ENCODE data around the gene TTC27. TPM values are rescaled to one million over a fixed set of nuclear protein-coding genes. Genes with fewer than 3 reads are reported as not detected.
"Not testable (repeated sequence)": the region's sequence is repeated elsewhere in the genome, so short reads cannot be mapped to it uniquely, and the experiment has no call there.

The TTC27 gene
- total RNA-seq, 4 donors from 2014 or later: 7.1 to 20.3 (median 10.4) TPM

- DNase-seq: no peak
- no peaks in the 10 kb centered on the region for H3K9me3 ChIP-seq
- 48 to 65% methylated on average over 3 to 7 of the region's 7 CpGs for WGBS, 2 donors (ENCODE audit: low coverage in 1 of 2)
- TF ChIP-seq CTCF (IDR thresholded peaks at IDR 0.05) (no peak), EP300 (IDR thresholded peaks at IDR 0.05; ENCODE audit: low read depth) (no peak)
- in situ Hi-C loops (cut with MboI; ENCODE audit: low pct_ligation_motif_present in 1 of 4, low pct_unique_long_range_greater_than_20kb in 1 of 4, low sequenced_read_pairs in 3 of 4): no loop called here
- no peak overlapping the region for H3K4me3 ChIP-seq
- H3K27me3 ChIP-seq: no peaks in the 10 kb centered on the region
- no peaks in the 10 kb centered on the region for H3K36me3 ChIP-seq
- intact Hi-C loops (cut with DNase I; ENCODE audit: low total_unique reads): no loop called here
- no peaks in the 10 kb centered on the region for H3K4me1 ChIP-seq
- no peak overlapping the region for H3K27ac ChIP-seq
Measured at GRCh38 chr2:32864334-32865111, 236.7 kb downstream of the TTC27 start.

- TF ChIP-seq CTCF (IDR thresholded peaks at IDR 0.05) (no peak), POLR2A (IDR thresholded peaks at IDR 0.05) (no peak), POLR2AphosphoS5 (IDR thresholded peaks at IDR 0.05) (no peak), EP300 (IDR thresholded peaks at IDR 0.05; ENCODE audit: low read depth) (no peak)
- in situ Hi-C loops (cut with MboI; ENCODE audit: low pct_ligation_motif_present in 1 of 4, low pct_unique_long_range_greater_than_20kb in 1 of 4, low sequenced_read_pairs in 3 of 4): no loop called here
- Histone ChIP-seq H3K36me3 (no peaks in the 10 kb centered on the region), H3K27me3 (no peaks in the 10 kb centered on the region), H3K27ac (no peak overlapping the region), H3K4me3 (no peak overlapping the region), H3K4me1 (no peaks in the 10 kb centered on the region), H3K9me3 (no peaks in the 10 kb centered on the region)
- DNase-seq: no peak
- intact Hi-C loops (cut with DNase I; ENCODE audit: low total_unique reads): no loop called here
- WGBS, 2 donors (ENCODE audit: low coverage in 1 of 2): 57 to 76% methylated on average over 1 to 3 of the region's 3 CpGs
Measured at GRCh38 chr2:32865399-32866068, 237.7 kb downstream of the TTC27 start.

GRCh38 chr2:32866462-32866861, 238.6 kb downstream of the TTC27 start:
- WGBS, 2 donors (ENCODE audit: low coverage in 1 of 2): 85 to 92% methylated on average over 1 of the region's 1 CpG
- H3K36me3 ChIP-seq: not testable (repeated sequence)

More at GRCh38 chr2:32866462-32866861, 238.6 kb downstream of the TTC27 start:
- H3K27ac ChIP-seq; H3K9me3 ChIP-seq; H3K4me3 ChIP-seq; intact Hi-C loops (cut with DNase I; ENCODE audit: low total_unique reads); H3K4me1 ChIP-seq; in situ Hi-C loops (cut with MboI; ENCODE audit: low pct_ligation_motif_present in 1 of 4, low pct_unique_long_range_greater_than_20kb in 1 of 4, low sequenced_read_pairs in 3 of 4); H3K27me3 ChIP-seq; DNase-seq: not testable (repeated sequence)

Small RNAs within 50 kb of the gene (small RNA-seq; reads per million reads assigned to genes)
- gene MIR4765: 0 reads per million in 4 donors
